Thymus (tissue), 11 donors: ENCODE results near the gene TANC1. TPM values are rescaled to one million over a fixed set of nuclear protein-coding genes. Genes with fewer than 3 reads are reported as not detected.

Source experiments
- DNase-seq, 9 donors: peaks; one replicate each; pipeline ENCODE4 v3.0.0-alpha.2; 2013; ENCODE audit warnings: low spot score in 9 of 9, low read depth in 6 of 9, missing footprints in 1 of 9
- H3K27ac ChIP-seq, 2 donors: one replicate each; pipeline ENCODE4 v1.5.1; 2013; ENCODE audit warnings: control low read depth in 1 of 2, low read depth in 1 of 2, low read length in 1 of 2, mild to moderate bottlenecking in 1 of 2, moderate library complexity in 1 of 2
- H3K27me3 ChIP-seq, 2 donors: one replicate each; pipeline ENCODE4 v1.5.1; 2013; ENCODE audit warnings: low read length in 1 of 2; ENCODE audit not compliant: control insufficient read depth in 2 of 2, insufficient read depth in 1 of 2
- H3K36me3 ChIP-seq, 2 donors: one replicate each; pipeline ENCODE4 v1.5.1; 2013; ENCODE audit warnings: low read length in 1 of 2, mild to moderate bottlenecking in 1 of 2, moderate library complexity in 1 of 2; ENCODE audit not compliant: control insufficient read depth in 2 of 2, insufficient read depth in 2 of 2
- H3K4me1 ChIP-seq, 2 donors: one replicate each; pipeline ENCODE4 v1.5.1; 2013; ENCODE audit warnings: low read length in 2 of 2; ENCODE audit not compliant: control insufficient read depth in 2 of 2, insufficient read depth in 2 of 2
- H3K4me3 ChIP-seq, 2 donors: one replicate each; pipeline ENCODE4 v1.5.1; 2013; ENCODE audit warnings: low read length in 2 of 2, control low read depth in 1 of 2, mild to moderate bottlenecking in 1 of 2
- H3K9me3 ChIP-seq, 2 donors: one replicate each; pipeline ENCODE4 v1.5.1; 2013; ENCODE audit warnings: low read length in 1 of 2, mild to moderate bottlenecking in 1 of 2; ENCODE audit not compliant: control insufficient read depth in 2 of 2, insufficient read depth in 1 of 2
- WGBS: extraction: QIAGEN DNeasy Blood & Tissue Kit; methylation state at CpG from one replicate; pipeline ENCODE4 v1.1.7; 2013; 5-methylcytosine and 5-hydroxymethylcytosine counted together
- polyA plus RNA-seq: library from polyadenylated mRNA; stranded (reverse); fragments of 200-250 nt; gene quantifications from one replicate; pipeline ENCODE4 v1.2.3, GENCODE V29; 2013
- total RNA-seq: library from RNA; stranded (reverse); fragments of 120-200 nt; gene quantifications from one replicate; pipeline ENCODE4 v1.2.4, GENCODE V29; 2013
- donor health status: healthy.

The TANC1 gene
- total and polyA plus RNA-seq, 2 donors, result 3.5 to 13.0 TPM

DNA sequence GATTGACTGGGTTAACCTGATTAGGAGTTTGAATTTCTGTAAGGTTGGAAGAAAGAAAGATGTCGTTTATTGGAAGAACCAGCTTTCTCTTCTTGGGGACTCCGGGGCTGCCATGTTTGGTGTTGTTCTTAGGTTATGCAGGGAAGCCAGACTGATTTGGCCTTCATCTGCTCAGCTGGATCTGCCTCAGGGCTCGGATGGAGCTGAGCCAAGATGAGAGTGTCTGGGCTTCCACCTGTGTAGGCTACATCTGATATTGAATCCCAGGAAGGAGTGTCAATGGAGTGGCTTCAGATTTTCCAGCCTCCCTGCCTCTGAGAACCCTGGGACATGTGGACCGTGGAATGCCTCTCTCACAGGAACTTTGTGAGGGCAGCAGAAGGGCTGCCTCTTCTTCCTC lies 192.0 kb downstream of the TANC1 start:
- H3K9me3 ChIP-seq, result no peaks in the 10 kb centered on the region
- no peak for DNase-seq
- no peaks in the 10 kb centered on the region for H3K36me3 ChIP-seq
- H3K27me3 ChIP-seq, result no peaks in the 10 kb centered on the region
- H3K4me3 ChIP-seq, result no peak overlapping the region
- peak overlapping the region in 1 of 2 donors; percentile 1 for H3K27ac ChIP-seq
- 85% methylated on average over 4 of the region's 4 CpGs for WGBS
- peaks cover 45 to 80% of the 10 kb centered on the region in 2 donors for H3K4me1 ChIP-seq

DNA sequence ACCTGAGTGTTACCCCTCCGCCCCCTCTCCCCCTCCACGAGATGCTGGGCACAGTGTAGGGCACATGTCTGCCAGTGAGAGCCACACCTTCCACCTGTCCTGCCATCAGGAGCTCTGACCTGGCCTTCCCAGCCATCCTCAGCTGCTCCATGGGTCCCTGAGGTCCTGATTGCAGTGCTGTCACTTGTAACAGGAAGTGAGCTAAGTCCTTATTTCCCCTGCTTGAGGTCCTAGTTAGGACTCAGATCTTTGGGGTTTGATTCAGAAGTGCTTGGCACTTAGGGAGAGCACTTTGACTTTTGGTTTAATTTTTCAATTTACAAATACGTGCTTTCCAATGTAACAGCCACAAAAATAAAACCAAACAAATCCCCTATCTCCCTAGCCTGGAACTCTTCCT lies 192.5 kb downstream of the TANC1 start:
- H3K36me3 ChIP-seq, result no peaks in the 10 kb centered on the region
- no peaks in the 10 kb centered on the region for H3K27me3 ChIP-seq
- H3K9me3 ChIP-seq, result no peaks in the 10 kb centered on the region
- peaks cover 44 to 81% of the 10 kb centered on the region in 2 donors for H3K4me1 ChIP-seq
- 50% methylated on average over 3 of the region's 3 CpGs for WGBS
- H3K27ac ChIP-seq, result peak overlapping the region in 1 of 2 donors; percentile 1
- DNase-seq, result peak in 1 of 9 donors; percentile 52
- no peak overlapping the region for H3K4me3 ChIP-seq

DNA sequence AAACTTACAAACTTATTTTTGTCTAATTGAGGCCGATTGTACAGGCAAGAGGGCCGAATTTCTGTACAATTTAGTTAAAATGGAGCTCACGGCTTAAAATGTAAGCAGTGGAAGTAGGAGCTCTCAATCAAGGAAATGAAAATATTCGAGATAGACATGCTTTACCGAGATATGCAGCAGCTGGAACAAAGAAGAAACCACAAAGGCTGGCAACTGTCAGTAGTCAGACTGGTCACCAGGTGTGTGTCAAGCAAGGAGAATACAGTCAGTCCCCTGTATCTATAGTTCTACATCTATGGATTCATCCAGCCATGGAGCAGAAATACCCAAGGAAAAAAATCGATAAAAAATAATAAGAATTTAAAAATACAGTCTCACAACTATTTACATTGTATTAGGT lies 195.5 kb downstream of the TANC1 start:
- H3K36me3 ChIP-seq, result no peaks in the 10 kb centered on the region
- 14% methylated on average over 6 of the region's 6 CpGs for WGBS
- no peaks in the 10 kb centered on the region for H3K27me3 ChIP-seq
- H3K9me3 ChIP-seq, result peaks cover 0 to 7% of the 10 kb centered on the region in 2 donors
- DNase-seq, result peak in 2 of 9 donors; percentile 45 to 78
- H3K27ac ChIP-seq, result peak overlapping the region; percentile 53 to 85
- H3K4me3 ChIP-seq, result no peak overlapping the region
- peaks cover 33 to 59% of the 10 kb centered on the region in 2 donors for H3K4me1 ChIP-seq

DNA sequence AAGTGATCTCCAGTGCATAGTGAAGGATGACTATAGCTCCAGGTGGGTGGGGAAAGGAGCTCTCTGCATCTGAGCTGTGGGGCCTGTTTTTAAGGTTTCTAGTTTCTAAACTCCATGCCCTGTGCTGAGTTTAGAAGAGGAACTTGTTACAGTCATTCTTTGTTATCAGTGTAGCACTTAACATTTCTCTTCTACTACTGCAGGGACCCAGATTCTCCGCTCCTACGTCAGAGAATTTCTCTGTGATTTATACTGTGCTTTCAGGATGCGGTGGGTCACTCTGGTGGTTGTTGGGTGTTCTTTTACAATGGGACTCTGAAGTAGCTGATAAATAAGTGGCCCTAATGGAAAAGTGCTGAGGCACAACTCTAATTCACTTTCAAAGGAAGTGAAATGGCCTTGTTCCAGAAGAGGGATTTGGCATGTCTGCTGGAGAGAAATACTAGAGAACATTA lies 196.0 kb downstream of the TANC1 start:
- peak overlapping the region; percentile 73 to 85 for H3K27ac ChIP-seq

DNA sequence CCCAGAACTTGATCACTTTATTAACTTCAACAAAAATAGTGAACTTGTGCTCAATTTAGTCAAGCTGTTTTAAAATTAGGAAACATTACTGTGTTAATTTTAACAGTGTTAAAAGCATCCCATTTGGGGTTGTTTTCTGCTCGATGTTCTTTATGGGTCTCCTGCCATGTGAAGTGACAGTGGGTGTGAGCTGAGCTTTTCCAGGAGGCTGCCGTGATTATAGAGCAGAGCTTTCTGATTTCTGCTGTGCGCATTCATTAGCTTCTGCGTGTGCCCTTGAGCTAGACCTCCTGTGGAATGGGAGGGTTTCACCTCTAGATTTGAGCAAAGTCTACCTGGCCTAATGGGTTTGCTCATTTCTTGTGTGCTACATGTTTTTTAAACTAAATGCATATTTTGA lies 196.6 kb downstream of the TANC1 start:
- WGBS, result 98% methylated on average over 4 of the region's 4 CpGs
- H3K27ac ChIP-seq, result peak overlapping the region in 1 of 2 donors; percentile 85

More for the DNA sequence above, 196.0 kb downstream of the TANC1 start:
- H3K9me3 ChIP-seq, result peaks cover 0 to 7% of the 10 kb centered on the region in 2 donors
- no peak overlapping the region for H3K4me3 ChIP-seq
- no peaks in the 10 kb centered on the region for H3K27me3 ChIP-seq
- DNase-seq, result peak in 1 of 9 donors; percentile 56
- peaks cover 33 to 59% of the 10 kb centered on the region in 2 donors for H3K4me1 ChIP-seq
- WGBS, result 64% methylated on average over 3 of the region's 3 CpGs
- H3K36me3 ChIP-seq, result no peaks in the 10 kb centered on the region

DNA sequence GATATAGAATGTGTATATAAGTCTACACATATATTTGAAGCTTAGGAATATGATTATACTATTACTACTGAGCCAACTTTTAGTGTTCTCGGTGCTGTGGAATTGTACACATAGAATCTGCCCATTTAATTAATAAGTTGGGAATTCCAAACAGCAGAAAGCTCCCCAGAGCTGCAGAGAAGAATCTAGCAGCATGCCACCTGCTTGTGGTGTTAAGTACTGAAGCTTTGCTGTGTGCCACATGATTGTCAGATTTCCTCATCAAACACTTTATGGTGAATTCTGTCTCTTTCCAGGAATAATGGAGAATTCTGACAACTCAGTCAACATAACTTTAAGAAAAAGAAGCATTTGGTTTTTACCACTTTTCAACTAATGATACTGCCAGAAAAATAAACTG lies 200.3 kb downstream of the TANC1 start:
- Histone ChIP-seq H3K27me3 (no peaks in the 10 kb centered on the region), H3K9me3 (peaks cover 0 to 7% of the 10 kb centered on the region in 2 donors), H3K4me3 (no peak overlapping the region), H3K36me3 (peaks cover 0 to 4% of the 10 kb centered on the region in 2 donors), H3K4me1 (peaks cover 14 to 20% of the 10 kb centered on the region in 2 donors), H3K27ac (no peak overlapping the region)
- no peak for DNase-seq
- 99% methylated on average over 1 of the region's 1 CpG for WGBS

More for the DNA sequence above, 196.6 kb downstream of the TANC1 start:
- DNase-seq, result no peak
- peaks cover 0 to 7% of the 10 kb centered on the region in 2 donors for H3K9me3 ChIP-seq
- H3K27me3 ChIP-seq, result no peaks in the 10 kb centered on the region
- no peak overlapping the region for H3K4me3 ChIP-seq
- H3K36me3 ChIP-seq, result no peaks in the 10 kb centered on the region
- peaks cover 33 to 54% of the 10 kb centered on the region in 2 donors for H3K4me1 ChIP-seq

DNA sequence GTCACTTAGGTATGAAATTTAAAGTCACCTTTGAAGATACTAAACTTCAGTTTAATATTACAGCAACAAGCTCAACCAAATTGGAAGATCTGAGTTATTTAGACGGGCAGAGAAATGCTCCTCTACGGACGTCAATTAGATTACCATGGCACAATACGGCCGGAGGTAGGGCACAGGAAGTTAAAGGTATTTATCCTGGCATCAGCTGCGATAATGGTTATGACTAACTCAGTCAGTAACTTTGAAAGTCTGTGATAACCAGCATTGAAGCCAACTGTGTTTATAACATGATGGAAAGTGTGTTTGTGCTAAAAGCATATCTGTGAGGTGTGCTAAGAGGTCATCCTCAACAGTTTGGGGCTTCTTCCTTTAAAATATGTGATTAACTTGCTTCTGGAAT lies 200.7 kb downstream of the TANC1 start:
- no peak for DNase-seq
- no peak overlapping the region for H3K4me3 ChIP-seq
- H3K9me3 ChIP-seq, result peaks cover 0 to 7% of the 10 kb centered on the region in 2 donors
- no peaks in the 10 kb centered on the region for H3K27me3 ChIP-seq
- 96% methylated on average over 6 of the region's 6 CpGs for WGBS
- H3K4me1 ChIP-seq, result peaks cover 13 to 15% of the 10 kb centered on the region in 2 donors
- H3K27ac ChIP-seq, result no peak overlapping the region
- H3K36me3 ChIP-seq, result peaks cover 0 to 4% of the 10 kb centered on the region in 2 donors

DNA sequence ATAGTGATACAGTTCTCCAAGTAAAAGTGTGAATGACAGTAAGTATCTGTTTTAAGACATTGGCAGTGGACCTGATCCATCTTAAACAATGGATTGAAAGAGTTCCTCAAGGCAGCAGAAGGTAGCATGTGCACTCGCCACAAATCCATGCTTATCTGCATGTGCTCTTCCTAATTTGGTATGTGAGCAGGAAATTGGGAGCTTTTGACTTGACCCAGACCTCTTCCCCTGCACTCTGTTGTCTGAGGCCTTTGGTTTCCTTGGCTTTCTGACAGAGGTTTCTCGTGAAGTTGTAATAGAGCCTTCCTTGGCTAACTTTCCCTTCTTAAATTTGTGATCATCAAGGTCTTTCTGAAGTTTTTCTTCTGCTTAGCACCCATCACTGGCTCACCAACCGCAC lies 204.0 kb downstream of the TANC1 start:
- no peaks in the 10 kb centered on the region for H3K4me1 ChIP-seq
- H3K4me3 ChIP-seq, result no peak overlapping the region
- H3K27ac ChIP-seq, result no peak overlapping the region
- no peaks in the 10 kb centered on the region for H3K27me3 ChIP-seq
- WGBS, result 89% methylated on average over 3 of the region's 3 CpGs
- H3K9me3 ChIP-seq, result no peaks in the 10 kb centered on the region
- no peak for DNase-seq
- peaks cover 0 to 4% of the 10 kb centered on the region in 2 donors for H3K36me3 ChIP-seq

DNA sequence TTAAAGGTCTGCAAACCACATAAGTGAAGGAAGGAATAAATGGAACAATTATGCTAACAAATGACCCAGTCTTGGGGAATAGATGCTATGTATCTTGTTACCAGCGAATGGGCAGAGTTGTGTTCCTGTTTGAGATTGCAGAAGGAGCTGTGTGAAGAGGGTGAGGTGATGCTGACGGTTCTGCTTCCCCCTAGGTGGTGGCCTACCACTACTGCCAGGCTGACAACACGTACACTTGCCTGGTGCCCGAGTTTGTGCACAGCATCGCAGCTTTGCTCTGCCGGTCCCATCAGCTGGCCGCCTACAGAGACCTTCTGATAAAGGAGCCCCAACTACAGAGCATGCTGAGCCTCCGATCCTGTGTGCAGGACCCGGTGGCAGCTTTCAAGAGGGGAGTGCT lies 206.3 kb downstream of the TANC1 start:
- H3K9me3 ChIP-seq, result no peaks in the 10 kb centered on the region

More for the DNA sequence above, 206.3 kb downstream of the TANC1 start:
- Histone ChIP-seq H3K4me3 (no peak overlapping the region), H3K27ac (no peak overlapping the region), H3K4me1 (peaks cover 2 to 4% of the 10 kb centered on the region in 2 donors), H3K36me3 (peaks cover 0 to 16% of the 10 kb centered on the region in 2 donors), H3K27me3 (no peaks in the 10 kb centered on the region)
- no peak for DNase-seq
- WGBS, result 98% methylated on average over 9 of the region's 9 CpGs
